Measurements from ENCODE around the gene UQCC3. TPM values are rescaled to one million over a fixed set of nuclear protein-coding genes. Genes with fewer than 3 reads are reported as not detected.
A peak's percentile ranks its signal among the peaks of the same experiment; 100 is the strongest.

UQCC3 gene
- total and polyA plus RNA-seq, 9 of the 15 experiments (the other 6 are each of a cell fraction or from before 2014, with no cell fraction given): 3.3 to 44.3 (median 8.0) TPM

DNA sequence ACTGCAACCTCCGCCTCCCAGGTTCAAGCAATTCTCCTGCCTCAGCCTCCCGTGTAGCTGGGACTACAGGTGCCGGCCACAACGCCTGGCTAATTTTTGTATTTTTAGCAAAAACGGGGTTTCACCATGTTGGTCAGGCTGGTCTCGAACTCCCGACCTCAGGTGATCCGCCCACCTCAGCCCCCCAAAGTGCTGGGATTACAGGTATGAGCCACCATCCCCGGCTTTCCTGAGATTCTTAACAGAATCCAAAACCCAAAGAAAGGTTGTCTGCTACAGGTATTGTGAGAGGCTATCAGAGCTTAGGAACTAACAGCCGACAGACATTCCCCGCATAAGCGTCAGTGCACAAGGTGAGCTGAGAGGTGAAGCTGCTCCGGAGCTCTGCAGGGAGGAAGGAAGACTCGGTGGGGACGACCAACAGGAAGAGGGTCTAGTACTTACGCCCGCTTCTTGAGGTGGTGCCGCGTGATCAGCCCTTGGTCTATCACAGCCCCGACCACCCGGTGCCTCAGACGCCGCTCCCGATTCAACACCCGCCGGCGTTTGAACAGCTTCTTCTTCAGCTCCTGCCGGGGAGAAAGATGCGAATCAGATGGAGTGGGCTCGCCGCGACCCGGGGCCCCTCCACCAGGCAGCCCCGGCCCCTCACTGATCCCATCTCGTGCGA lies 6.9 kb upstream of the UQCC3 start (continued):
- TF ChIP-seq CBX8 (IDR thresholded peaks at IDR 0.05; ENCODE audit: borderline replicate concordance, extremely low read depth, low read depth, low read length, poor library complexity, severe bottlenecking): no peak
- no peak for TF ChIP-seq MIER1 (IDR thresholded peaks at IDR 0.05; ENCODE audit: low read depth)
- 0 out of 2 replicates have a peak, but pooled peaks have one; percentile 46 for TF ChIP-seq HDGF (IDR thresholded peaks at IDR 0.05)
- no peak for TF ChIP-seq POU5F1 (IDR thresholded peaks at IDR 0.05; ENCODE audit: borderline replicate concordance, low read depth, low read length, partially characterized antibody)
- TF ChIP-seq SPI1 (IDR thresholded peaks at IDR 0.05; ENCODE audit: borderline replicate concordance, low read depth, low read length): 0 out of 2 replicates have a peak, but pooled peaks have one; percentile 25
- no peak for TF ChIP-seq PRDM10 (IDR thresholded peaks at IDR 0.05; ENCODE audit: partially characterized antibody)
- TF ChIP-seq, protein P1, sequence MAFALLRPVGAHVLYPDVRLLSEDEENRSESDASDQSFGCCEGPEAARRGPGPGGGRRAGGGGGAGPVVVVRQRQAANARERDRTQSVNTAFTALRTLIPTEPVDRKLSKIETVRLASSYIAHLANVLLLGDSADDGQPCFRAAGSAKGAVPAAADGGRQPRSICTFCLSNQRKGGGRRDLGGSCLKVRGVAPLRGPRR (CRISPR knock-in tag; IDR thresholded peaks at IDR 0.05): no peak
- TF ChIP-seq E4F1 (CRISPR knock-in tag; IDR thresholded peaks at IDR 0.05; ENCODE audit: borderline replicate concordance): no peak
- TF ChIP-seq MLX (CRISPR knock-in tag; conservative IDR thresholded peaks at IDR 0.05): no peak
- TF ChIP-seq, protein P2, sequence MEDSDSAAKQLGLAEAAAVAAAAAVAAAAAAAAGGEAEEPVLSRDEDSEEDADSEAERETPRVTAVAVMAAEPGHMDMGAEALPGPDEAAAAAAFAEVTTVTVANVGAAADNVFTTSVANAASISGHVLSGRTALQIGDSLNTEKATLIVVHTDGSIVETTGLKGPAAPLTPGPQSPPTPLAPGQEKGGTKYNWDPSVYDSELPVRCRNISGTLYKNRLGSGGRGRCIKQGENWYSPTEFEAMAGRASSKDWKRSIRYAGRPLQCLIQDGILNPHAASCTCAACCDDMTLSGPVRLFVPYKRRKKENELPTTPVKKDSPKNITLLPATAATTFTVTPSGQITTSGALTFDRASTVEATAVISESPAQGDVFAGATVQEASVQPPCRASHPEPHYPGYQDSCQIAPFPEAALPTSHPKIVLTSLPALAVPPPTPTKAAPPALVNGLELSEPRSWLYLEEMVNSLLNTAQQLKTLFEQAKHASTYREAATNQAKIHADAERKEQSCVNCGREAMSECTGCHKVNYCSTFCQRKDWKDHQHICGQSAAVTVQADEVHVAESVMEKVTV (CRISPR knock-in tag; IDR thresholded peaks at IDR 0.05): no peak
- TF ChIP-seq BHLHE40 (IDR thresholded peaks at IDR 0.05; ENCODE audit: low read length): 0 out of 2 replicates have a peak, but pooled peaks have one; percentile 3
- no peak for TF ChIP-seq ZNF324 (CRISPR knock-in tag; IDR thresholded peaks at IDR 0.05)
- no peak for TF ChIP-seq PML (IDR thresholded peaks at IDR 0.05; ENCODE audit: low read length)
- no peak for TF ChIP-seq GTF3C2 (IDR thresholded peaks at IDR 0.05; ENCODE audit: borderline replicate concordance, extremely low read depth, insufficient read length)
